HEK293 (cell line): ENCODE data around the gene AFF4.

Experiments
- CTCF ChIA-PET: fragments of 350-600 bp; formaldehyde crosslinking; extraction: SDS; loops from one replicate; lab custom pipeline; 2021; ENCODE audit warnings: antibody characterized with exemption; lab: Yijun Ruan, JAX
- POLR2A ChIA-PET: fragments of 300-600 bp; formaldehyde crosslinking; extraction: SDS; loops from one replicate; lab custom pipeline; 2020; ENCODE audit warnings: antibody characterized with exemption, inconsistent platforms; lab: Yijun Ruan, JAX
- H3K27ac ChIP-seq: fragments of 200-500 bp; sonication (Bioruptor generic); 2 replicates; pipeline ENCODE4 v1.5.1; 2014; ENCODE audit warnings: low read depth, low read length, control low read depth, inconsistent platforms; ENCODE audit errors: extremely low read depth
- H3K36me3 ChIP-seq, 2 experiments: fragments of 200-500 bp in 1 of 2; sonication (Bioruptor generic) in 1 of 2; 1 replicate in 1 of 2; 2 replicates in 1 of 2; pipeline ENCODE4 v1.5.1; 2014 to 2017; ENCODE audit warnings: inconsistent platforms in 2 of 2, low read length in 2 of 2; ENCODE audit not compliant: control insufficient read depth in 2 of 2, insufficient read depth in 1 of 2
- H3K4me1 ChIP-seq: fragments of 200-500 bp; sonication (Bioruptor generic); 2 replicates; pipeline ENCODE4 v1.5.1; 2014; ENCODE audit warnings: mild to moderate bottlenecking, low read length, inconsistent platforms; ENCODE audit not compliant: control insufficient read depth, insufficient read depth
- H3K4me3 ChIP-seq: 2 replicates; pipeline ENCODE4 v1.5.1; 2011; ENCODE audit warnings: low read depth, mild to moderate bottlenecking, control low read depth, low read length, moderate library complexity
- H3K9me3 ChIP-seq: fragments of 200-500 bp; sonication (Bioruptor generic); 2 replicates; pipeline ENCODE4 v1.5.1; 2014; ENCODE audit warnings: low read depth, low read length, inconsistent platforms; ENCODE audit not compliant: control insufficient read depth, insufficient read depth
- MZF1 ChIP-seq: fragments of 450-650 bp; formaldehyde crosslinking; IDR thresholded peaks from 2 replicates; pipeline ENCODE4 v1.5.1; 2017; ENCODE audit warnings: missing biosample characterization, missing genetic modification characterization, borderline replicate concordance
- PBX3 ChIP-seq: sonication (generic); formaldehyde crosslinking; IDR thresholded peaks from 2 replicates; pipeline ENCODE4 v1.8.1; 2022; ENCODE audit warnings: mild to moderate bottlenecking, moderate library complexity, missing genetic modification reagents
- SETDB1 ChIP-seq: IDR thresholded peaks from one replicate; pipeline ENCODE4 v1.6.1; 2017; ENCODE audit warnings: mild to moderate bottlenecking, low read length, moderate library complexity, mixed read lengths; ENCODE audit not compliant: insufficient read length
- SP7 ChIP-seq: fragments of 450-650 bp; formaldehyde crosslinking; IDR thresholded peaks from 2 replicates; pipeline ENCODE4 v1.5.1; 2016; ENCODE audit warnings: missing biosample characterization, missing genetic modification characterization
- YY1 ChIP-seq: fragments of 450-650 bp; formaldehyde crosslinking; IDR thresholded peaks from 2 replicates; pipeline ENCODE4 v1.5.1; 2018; ENCODE audit warnings: missing biosample characterization, missing genetic modification characterization
- ZBTB11 ChIP-seq: fragments of 450-650 bp; formaldehyde crosslinking; conservative IDR thresholded peaks from 2 replicates; pipeline ENCODE4 v1.5.1; 2016; ENCODE audit warnings: low read depth, missing biosample characterization, missing genetic modification characterization
- ZBTB20 ChIP-seq: fragments of 450-650 bp; formaldehyde crosslinking; IDR thresholded peaks from 2 replicates; pipeline ENCODE4 v1.5.1; 2016; ENCODE audit warnings: missing biosample characterization, missing genetic modification characterization
- ZBTB48 ChIP-seq: fragments of 450-650 bp; formaldehyde crosslinking; IDR thresholded peaks from 2 replicates; pipeline ENCODE4 v1.5.1; 2016; ENCODE audit warnings: missing biosample characterization, missing genetic modification characterization
- ZBTB6 ChIP-seq: fragments of 450-650 bp; formaldehyde crosslinking; IDR thresholded peaks from 2 replicates; pipeline ENCODE4 v1.5.1; 2017; ENCODE audit warnings: missing biosample characterization, missing genetic modification characterization
- ZBTB8A ChIP-seq: fragments of 450-650 bp; formaldehyde crosslinking; IDR thresholded peaks from 2 replicates; pipeline ENCODE4 v1.5.1; 2016; ENCODE audit warnings: missing biosample characterization, missing genetic modification characterization
- ZFHX2 ChIP-seq: fragments of 450-650 bp; formaldehyde crosslinking; conservative IDR thresholded peaks from 2 replicates; pipeline ENCODE4 v1.5.1; 2016; ENCODE audit warnings: missing biosample characterization, missing genetic modification characterization
- ZFP37 ChIP-seq: fragments of 450-650 bp; formaldehyde crosslinking; IDR thresholded peaks from 2 replicates; pipeline ENCODE4 v1.5.1; 2016; ENCODE audit warnings: missing biosample characterization, missing genetic modification characterization
- ZNF16 ChIP-seq: fragments of 450-650 bp; formaldehyde crosslinking; IDR thresholded peaks from 2 replicates; pipeline ENCODE4 v1.5.1; 2016; ENCODE audit warnings: low read depth, missing biosample characterization, missing genetic modification characterization
- ZNF175 ChIP-seq: fragments of 450-650 bp; formaldehyde crosslinking; IDR thresholded peaks from 2 replicates; pipeline ENCODE4 v1.5.1; 2016; ENCODE audit warnings: missing biosample characterization, missing genetic modification characterization
- ZNF18 ChIP-seq: fragments of 450-650 bp; formaldehyde crosslinking; IDR thresholded peaks from 2 replicates; pipeline ENCODE4 v1.5.1; 2016; ENCODE audit warnings: missing biosample characterization, missing genetic modification characterization
- ZNF2 ChIP-seq: fragments of 450-650 bp; formaldehyde crosslinking; IDR thresholded peaks from 2 replicates; pipeline ENCODE4 v1.5.1; 2016; ENCODE audit warnings: missing biosample characterization, missing genetic modification characterization
- ZNF23 ChIP-seq: fragments of 450-650 bp; formaldehyde crosslinking; IDR thresholded peaks from 2 replicates; pipeline ENCODE4 v1.5.1; 2016; ENCODE audit warnings: missing biosample characterization, missing genetic modification characterization, borderline replicate concordance
- ZNF248 ChIP-seq: fragments of 450-650 bp; formaldehyde crosslinking; IDR thresholded peaks from 2 replicates; pipeline ENCODE4 v1.5.1; 2017; ENCODE audit warnings: missing biosample characterization, missing genetic modification characterization
- ZNF26 ChIP-seq: fragments of 450-650 bp; formaldehyde crosslinking; IDR thresholded peaks from 2 replicates; pipeline ENCODE4 v1.5.1; 2016; ENCODE audit warnings: missing biosample characterization, missing genetic modification characterization
- ZNF416 ChIP-seq: fragments of 450-650 bp; formaldehyde crosslinking; IDR thresholded peaks from 2 replicates; pipeline ENCODE4 v1.5.1; 2016; ENCODE audit warnings: missing biosample characterization, missing genetic modification characterization
- ZNF433 ChIP-seq: fragments of 450-650 bp; formaldehyde crosslinking; IDR thresholded peaks from 2 replicates; pipeline ENCODE4 v1.5.1; 2016; ENCODE audit warnings: missing biosample characterization, missing genetic modification characterization, low read depth
- ZNF488 ChIP-seq: fragments of 450-650 bp; formaldehyde crosslinking; IDR thresholded peaks from 2 replicates; pipeline ENCODE4 v1.5.1; 2016; ENCODE audit warnings: missing biosample characterization, missing genetic modification characterization
- ZNF555 ChIP-seq: fragments of 450-650 bp; formaldehyde crosslinking; conservative IDR thresholded peaks from 2 replicates; pipeline ENCODE4 v1.5.1; 2017; ENCODE audit warnings: missing biosample characterization, mild to moderate bottlenecking, missing genetic modification characterization, inconsistent platforms
- ZNF558 ChIP-seq: fragments of 450-650 bp; formaldehyde crosslinking; IDR thresholded peaks from 2 replicates; pipeline ENCODE4 v1.5.1; 2016; ENCODE audit warnings: missing biosample characterization, missing genetic modification characterization
- ZNF629 ChIP-seq: fragments of 450-650 bp; formaldehyde crosslinking; IDR thresholded peaks from 2 replicates; pipeline ENCODE4 v1.5.1; 2017; ENCODE audit warnings: missing biosample characterization, missing genetic modification characterization
- ZNF701 ChIP-seq: fragments of 450-650 bp; formaldehyde crosslinking; IDR thresholded peaks from 2 replicates; pipeline ENCODE4 v1.5.1; 2016; ENCODE audit warnings: missing biosample characterization, missing genetic modification characterization
- ZNF792 ChIP-seq: fragments of 450-650 bp; formaldehyde crosslinking; IDR thresholded peaks from 2 replicates; pipeline ENCODE4 v1.5.1; 2016; ENCODE audit warnings: missing biosample characterization, missing genetic modification characterization

The AFF4 gene

GRCh38 chr5:132962429-132963021 lies 909 bp downstream of the AFF4 start (continued):
- TF ChIP-seq ZBTB20 (tag by site-specific recombination) (peak; percentile 8; the same call in 1 of the 2 replicates), ZFHX2 (tag by site-specific recombination) (peak; percentile 94), ZNF558 (tag by site-specific recombination) (peak; percentile 23; the same call in 1 of the 2 replicates), ZNF629 (tag by site-specific recombination) (peak; percentile 87), PBX3 (no peak), ZNF23 (tag by site-specific recombination) (no peak), SETDB1 (no peak), ZBTB11 (tag by site-specific recombination) (0 out of 2 replicates have a peak, but pooled peaks have one; percentile 5), ZNF433 (tag by site-specific recombination) (no peak), ZNF488 (tag by site-specific recombination) (no peak), ZNF2 (tag by site-specific recombination) (peak; percentile 77; the same call in 1 of the 2 replicates), ZNF555 (tag by site-specific recombination) (no peak), MZF1 (tag by site-specific recombination) (peak; percentile 60; the same call in 1 of the 2 replicates), ZNF26 (tag by site-specific recombination) (no peak), ZNF16 (no peak), ZNF248 (tag by site-specific recombination) (no peak), ZNF416 (no peak), ZNF175 (tag by site-specific recombination) (no peak), ZBTB8A (tag by site-specific recombination) (no peak), ZNF701 (tag by site-specific recombination) (no peak)

GRCh38 chr5:132961887-132962286 lies 1.5 kb downstream of the AFF4 start:
- CTCF ChIA-PET = interaction anchor here (0.7 kb wide), 2 partner anchors 24 to 459 kb away, joined by 4 to 5 read pairs; no protein-coding TSS in a partner anchor
- TF ChIP-seq ZBTB6 = no peak
- no peak for TF ChIP-seq ZFP37 (tag by site-specific recombination)
- no peak for TF ChIP-seq YY1 (tag by site-specific recombination)
- no peak for TF ChIP-seq ZNF792 (tag by site-specific recombination)
- TF ChIP-seq ZBTB48 (tag by site-specific recombination) = no peak
- no peak for TF ChIP-seq ZNF488 (tag by site-specific recombination)
- TF ChIP-seq SP7 (tag by site-specific recombination) = no peak
- TF ChIP-seq ZNF18 (tag by site-specific recombination) = no peak

More at GRCh38 chr5:132961887-132962286, 1.5 kb downstream of the AFF4 start:
- POLR2A ChIA-PET = interaction anchor here (0.7 to 3.9 kb wide), 3 partner anchors 14 to 101 kb away, joined by 4 to 23 read pairs (median 13); partner anchors contain the start of gene HSPA4
- Histone ChIP-seq H3K4me3 (peak overlapping the region; percentile 79), H3K9me3 (no peaks in the 10 kb centered on the region), H3K27ac (peak overlapping the region; percentile 92; the same call in 1 of the 2 replicates), H3K4me1 (no peaks in the 10 kb centered on the region), H3K36me3 (peaks cover 3 to 10% of the 10 kb centered on the region in 2 experiments; a peak in 2 of 3 replicates)
